HG02938 (cell line): Measurements from ENCODE around the gene ICE2.
A peak's percentile ranks its signal among the peaks of the same experiment; 100 is the strongest.

Experiments used
- ATAC-seq: cut with Tn5 transposase; IDR thresholded peaks from one replicate; pipeline ENCODE4 v1.9.1; 2021; ENCODE audit warnings: mild to moderate bottlenecking, moderate library complexity; ENCODE audit not compliant: unreplicated experiment

Gene ICE2, protein sequence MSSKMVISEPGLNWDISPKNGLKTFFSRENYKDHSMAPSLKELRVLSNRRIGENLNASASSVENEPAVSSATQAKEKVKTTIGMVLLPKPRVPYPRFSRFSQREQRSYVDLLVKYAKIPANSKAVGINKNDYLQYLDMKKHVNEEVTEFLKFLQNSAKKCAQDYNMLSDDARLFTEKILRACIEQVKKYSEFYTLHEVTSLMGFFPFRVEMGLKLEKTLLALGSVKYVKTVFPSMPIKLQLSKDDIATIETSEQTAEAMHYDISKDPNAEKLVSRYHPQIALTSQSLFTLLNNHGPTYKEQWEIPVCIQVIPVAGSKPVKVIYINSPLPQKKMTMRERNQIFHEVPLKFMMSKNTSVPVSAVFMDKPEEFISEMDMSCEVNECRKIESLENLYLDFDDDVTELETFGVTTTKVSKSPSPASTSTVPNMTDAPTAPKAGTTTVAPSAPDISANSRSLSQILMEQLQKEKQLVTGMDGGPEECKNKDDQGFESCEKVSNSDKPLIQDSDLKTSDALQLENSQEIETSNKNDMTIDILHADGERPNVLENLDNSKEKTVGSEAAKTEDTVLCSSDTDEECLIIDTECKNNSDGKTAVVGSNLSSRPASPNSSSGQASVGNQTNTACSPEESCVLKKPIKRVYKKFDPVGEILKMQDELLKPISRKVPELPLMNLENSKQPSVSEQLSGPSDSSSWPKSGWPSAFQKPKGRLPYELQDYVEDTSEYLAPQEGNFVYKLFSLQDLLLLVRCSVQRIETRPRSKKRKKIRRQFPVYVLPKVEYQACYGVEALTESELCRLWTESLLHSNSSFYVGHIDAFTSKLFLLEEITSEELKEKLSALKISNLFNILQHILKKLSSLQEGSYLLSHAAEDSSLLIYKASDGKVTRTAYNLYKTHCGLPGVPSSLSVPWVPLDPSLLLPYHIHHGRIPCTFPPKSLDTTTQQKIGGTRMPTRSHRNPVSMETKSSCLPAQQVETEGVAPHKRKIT

DNA sequence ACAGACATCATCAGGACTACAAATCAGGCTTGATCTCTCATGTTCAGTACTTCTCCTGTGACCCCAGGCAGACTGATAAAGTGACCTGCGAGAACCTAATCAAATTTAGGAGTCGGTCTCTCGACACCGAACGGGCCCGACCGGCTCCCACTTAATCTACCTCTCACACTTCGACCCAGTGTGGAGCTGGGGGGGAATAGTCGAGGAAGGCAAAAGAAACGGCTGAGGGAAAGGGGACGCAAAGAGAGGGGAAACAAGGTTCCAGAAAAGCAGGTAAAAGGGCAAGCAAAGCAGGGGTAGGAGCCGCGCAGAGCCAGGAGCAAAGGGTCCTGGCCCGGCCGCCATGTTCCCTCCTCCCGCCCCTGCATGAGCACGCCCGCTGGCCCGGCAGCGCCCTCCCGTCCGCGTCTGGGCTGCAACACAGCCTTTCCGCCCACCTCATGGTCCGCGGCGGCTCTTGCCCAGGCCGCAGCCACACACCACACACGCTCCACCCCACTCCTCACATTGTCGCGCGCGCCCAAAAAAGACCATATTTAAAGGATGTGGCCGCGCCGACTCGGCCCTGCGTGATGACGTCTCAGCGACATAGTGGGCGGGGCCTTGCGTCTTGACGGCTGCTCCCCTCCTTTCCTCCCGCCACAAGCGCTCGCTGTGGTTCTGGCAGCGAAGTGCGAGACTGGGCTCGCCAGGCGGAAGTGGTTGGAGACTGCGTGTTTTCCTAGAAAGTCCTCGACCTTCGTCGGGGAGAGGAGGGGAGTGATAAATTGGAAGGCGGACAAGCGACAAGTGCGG lies at the start of gene ICE2:
Gene ICE2 (minus strand): TSS at position 577 of the 795 bp plus-strand sequence. CDS start 1,165 bp downstream, outside the sequence.
- ATAC-seq = peak; percentile 83

DNA sequence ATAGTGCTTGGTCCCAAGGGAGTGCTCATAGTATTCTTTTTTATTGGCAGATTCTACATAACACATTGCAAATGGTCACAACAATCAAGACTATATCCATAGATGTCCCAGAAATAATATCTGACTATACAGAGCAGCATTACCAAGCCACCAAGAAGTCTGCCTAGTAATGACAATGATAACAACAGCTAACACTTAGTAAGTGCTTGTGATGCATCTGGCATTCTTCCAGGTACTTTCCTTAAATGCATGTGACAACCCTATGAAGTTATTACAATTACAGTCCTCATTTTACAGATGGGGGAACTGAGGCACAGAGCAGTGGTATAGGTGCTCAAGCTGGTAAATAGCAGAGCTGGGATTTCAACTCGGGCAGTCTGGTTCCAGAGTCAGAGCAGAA lies 49.6 kb upstream of the ICE2 start:
- ATAC-seq = peak; percentile 51

- no peak for ATAC-seq
These were observed 48.5 kb upstream of the ICE2 start for GRCh38 chr15:60527456-60527855.

GRCh38 chr15:60526127-60526616 lies 47.2 kb upstream of the ICE2 start:
- no peak for ATAC-seq

DNA sequence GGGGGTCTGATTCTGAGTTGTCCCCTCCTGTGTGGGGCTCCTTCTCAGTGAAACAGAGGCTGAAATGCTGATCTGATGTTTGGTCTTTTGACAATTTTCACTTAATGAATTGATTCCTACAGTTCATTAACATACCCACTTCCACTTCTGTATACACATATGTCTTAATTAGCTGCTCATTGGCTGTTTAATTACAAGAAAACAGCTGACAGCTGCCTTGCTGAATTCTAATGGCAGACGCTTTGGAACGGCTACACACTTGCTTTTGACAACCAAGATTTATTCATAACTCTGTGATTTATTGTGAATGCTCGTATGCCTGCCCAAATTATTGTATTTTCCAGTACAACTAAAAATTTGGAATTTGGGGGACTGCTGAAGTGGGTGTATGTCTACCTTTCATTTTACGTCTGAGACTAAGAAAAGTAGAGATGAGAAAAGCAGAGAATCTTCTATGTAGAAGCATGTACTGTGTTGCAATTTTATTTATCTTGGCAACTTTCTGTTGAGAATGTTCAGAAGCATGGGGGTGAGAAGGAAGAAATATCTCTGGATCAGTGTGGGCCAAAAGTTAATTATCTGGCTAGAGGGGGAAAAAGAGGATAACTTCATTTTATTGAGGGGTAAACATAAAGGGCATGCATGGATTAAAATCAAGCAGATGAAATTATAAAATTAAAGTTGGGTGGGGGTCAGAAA lies 46.5 kb upstream of the ICE2 start:
- no peak for ATAC-seq

GRCh38 chr15:60523056-60523455 lies 44.1 kb upstream of the ICE2 start:
- ATAC-seq = no peak

GRCh38 chr15:60520825-60521368 lies 42.0 kb upstream of the ICE2 start:
- ATAC-seq = peak; percentile 57

- no peak for ATAC-seq
These were observed 41.3 kb upstream of the ICE2 start for GRCh38 chr15:60520013-60520824.

- no peak for ATAC-seq
These were observed 40.3 kb upstream of the ICE2 start for GRCh38 chr15:60519218-60519617.

- no peak for ATAC-seq
These were observed 39.6 kb upstream of the ICE2 start for GRCh38 chr15:60518511-60518910.

DNA sequence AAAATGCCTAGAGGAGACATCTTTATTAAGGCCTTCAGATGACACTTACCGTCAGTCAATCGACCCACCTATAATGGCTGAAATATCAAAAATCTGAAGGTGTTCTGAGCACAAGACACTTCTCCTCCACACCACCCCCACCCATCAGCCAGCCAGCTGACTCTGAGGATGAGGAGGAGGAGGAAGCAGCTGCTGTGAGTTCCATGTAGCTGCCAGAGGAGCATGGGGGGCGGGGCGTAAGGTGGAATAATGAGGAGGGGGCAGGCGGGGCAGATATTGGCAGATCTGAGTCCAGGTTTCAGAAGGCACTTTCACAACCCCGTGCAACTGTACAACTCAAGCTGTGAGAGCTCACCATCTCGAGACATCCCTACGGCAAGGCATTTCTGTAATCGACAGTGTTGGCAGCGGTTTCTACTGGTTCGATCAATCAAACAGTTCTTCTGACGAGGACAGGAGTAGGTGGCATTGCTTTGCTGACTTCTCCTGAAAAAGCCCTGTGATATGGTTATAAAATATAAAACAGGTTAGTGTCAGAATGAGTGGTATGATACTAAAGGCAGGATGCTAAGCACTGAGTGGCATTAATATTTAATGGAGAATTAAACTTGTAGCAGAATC lies 35.4 kb upstream of the ICE2 start:
- ATAC-seq = no peak

- ATAC-seq = no peak
These were observed 34.7 kb upstream of the ICE2 start for GRCh38 chr15:60513676-60514075.

DNA sequence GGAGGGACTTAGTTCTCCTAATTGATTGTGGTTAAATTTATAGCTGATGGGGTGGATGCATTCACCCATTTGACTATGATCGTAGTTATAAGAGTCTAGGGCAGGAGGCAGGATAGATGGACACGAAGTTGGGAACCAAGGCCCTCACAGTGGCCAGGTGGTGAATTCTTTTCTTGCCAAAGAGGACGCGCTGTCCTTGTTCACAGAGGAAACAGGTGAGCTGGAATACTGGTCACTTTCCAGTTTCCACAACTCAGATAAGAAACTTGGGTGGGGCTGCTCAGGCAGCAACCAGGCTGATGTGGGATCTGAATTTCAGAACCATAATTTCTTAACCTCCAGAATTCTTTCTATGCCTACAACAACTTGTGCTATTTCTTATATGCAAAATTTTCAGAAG lies 34.0 kb upstream of the ICE2 start:
- no peak for ATAC-seq

GRCh38 chr15:60511351-60512031 lies 32.5 kb upstream of the ICE2 start:
- no peak for ATAC-seq

DNA sequence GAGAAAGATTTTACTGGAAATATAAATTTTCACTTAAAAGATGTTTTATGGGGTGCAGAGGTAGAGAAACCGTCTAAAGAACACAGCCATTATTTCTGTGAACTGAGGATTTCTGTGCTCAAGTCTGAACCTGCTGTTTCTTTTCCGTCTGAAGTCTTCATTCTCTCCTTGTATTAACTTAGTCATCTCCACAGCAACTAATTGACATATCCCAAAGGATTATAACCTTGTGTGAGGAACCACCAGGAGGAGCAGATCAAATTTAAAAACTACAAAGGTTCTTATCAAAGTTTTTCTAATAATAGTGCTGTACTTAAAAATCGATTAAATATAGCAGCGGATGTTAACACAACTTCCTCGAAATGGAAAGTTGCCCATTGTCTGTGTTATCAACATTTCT lies 31.1 kb upstream of the ICE2 start:
- ATAC-seq = no peak

GRCh38 chr15:60509470-60509869 lies 30.5 kb upstream of the ICE2 start:
- no peak for ATAC-seq

- ATAC-seq = no peak
These were observed 29.5 kb upstream of the ICE2 start for GRCh38 chr15:60508442-60508841.
